Muscle layer of colon (tissue), 2 donors: ENCODE measurements around the gene PTBP1.

Source experiments
- H3K27ac ChIP-seq: one replicate; pipeline ENCODE4 v1.7.0; 2013; ENCODE audit warnings: low read depth, mild to moderate bottlenecking, low read length, moderate library complexity
- H3K27me3 ChIP-seq, 2 donors: one replicate each; pipeline ENCODE4 v1.7.0; 2013; ENCODE audit warnings: low read length in 2 of 2, mild to moderate bottlenecking in 2 of 2; ENCODE audit not compliant: insufficient read depth in 2 of 2, control insufficient read depth in 1 of 2
- H3K36me3 ChIP-seq: one replicate; pipeline ENCODE4 v1.7.0; 2013; ENCODE audit warnings: mild to moderate bottlenecking, low read length; ENCODE audit not compliant: insufficient read depth
- H3K4me1 ChIP-seq: one replicate; pipeline ENCODE4 v1.7.0; 2013; ENCODE audit warnings: mild to moderate bottlenecking, low read length; ENCODE audit not compliant: insufficient read depth
- H3K4me3 ChIP-seq, 2 donors: one replicate each; pipeline ENCODE4 v1.7.0; 2013; ENCODE audit warnings: low read length in 2 of 2, low read depth in 1 of 2, mild to moderate bottlenecking in 1 of 2, moderate library complexity in 1 of 2
- H3K9ac ChIP-seq: one replicate; pipeline ENCODE4 v1.7.0; 2013; ENCODE audit warnings: low read length
- H3K9me3 ChIP-seq: one replicate; pipeline ENCODE4 v1.7.0; 2013; ENCODE audit warnings: mild to moderate bottlenecking, low read length
- donor health status: abdominal sarcoma.
- donor health status: Adenocarcinoma of cecum.

Gene PTBP1

DNA sequence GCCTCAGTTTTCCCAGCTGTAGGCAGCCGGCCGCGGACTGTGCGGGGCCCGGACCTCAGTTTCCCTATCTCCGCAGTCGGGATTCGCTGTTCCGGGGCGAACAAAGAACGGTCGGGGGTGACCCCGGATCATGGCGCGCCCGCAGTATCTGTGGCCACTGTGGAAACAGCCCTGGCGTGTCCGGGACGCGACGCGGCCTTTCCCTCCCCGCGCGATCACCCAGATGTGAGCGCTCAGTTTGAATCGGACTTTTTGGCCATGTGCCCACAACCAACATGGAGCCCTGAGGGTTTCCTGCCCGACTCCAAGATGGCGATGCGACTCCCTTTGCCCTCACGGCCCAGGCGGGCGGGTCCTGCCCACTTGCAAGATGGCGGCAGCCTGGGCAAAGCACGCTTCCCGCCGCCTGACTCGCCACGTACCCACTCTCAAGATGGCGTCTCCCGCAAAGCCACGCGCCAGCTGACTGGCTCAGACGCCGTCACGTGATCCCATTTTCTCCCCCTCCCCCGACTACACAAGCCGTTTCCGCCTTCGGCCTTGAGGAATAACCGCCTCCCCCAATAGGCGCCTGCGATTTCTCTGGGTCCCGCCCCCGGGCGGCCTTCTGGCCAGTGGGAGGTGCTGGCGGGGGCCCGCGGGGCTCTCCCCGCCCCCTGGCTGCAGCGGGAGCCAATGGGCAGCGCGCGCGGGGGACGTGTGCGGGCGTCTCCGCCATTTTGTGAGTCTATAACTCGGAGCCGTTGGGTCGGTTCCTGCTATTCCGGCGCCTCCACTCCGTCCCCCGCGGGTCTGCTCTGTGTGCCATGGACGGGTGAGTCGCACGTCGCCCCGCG, at the start of gene PTBP1:
TSS of gene PTBP1 (plus strand) at position 761 of the 836 bp plus-strand sequence. CDS start at position 807, 46 bp downstream.
- Histone ChIP-seq H3K4me1 (peaks cover 44% of the 10 kb centered on the region), H3K9ac (peak within 1 kb of the TSS; percentile 39), H3K36me3 (peaks cover 11% of the 10 kb centered on the region)

DNA sequence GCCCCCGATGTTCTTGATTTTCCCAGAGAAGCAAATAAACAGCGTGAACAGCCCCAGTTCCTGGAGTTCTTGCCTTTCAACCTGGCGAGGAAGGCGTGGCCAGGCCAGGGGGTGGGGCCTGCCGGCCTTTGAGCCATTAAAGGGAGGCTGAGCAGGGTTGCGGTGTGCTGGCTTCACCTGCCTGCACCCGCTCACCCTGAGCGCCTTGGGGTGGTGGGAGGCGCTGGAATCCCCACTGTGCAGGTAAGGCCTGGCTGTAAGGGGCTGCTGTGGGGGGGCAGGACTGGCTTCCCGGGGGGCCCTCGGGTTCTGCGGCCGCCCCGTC, 49.0 kb upstream of the PTBP1 start:
- Histone ChIP-seq H3K9ac (no peak overlapping the region), H3K4me3 (no peak overlapping the region)

More for the DNA sequence above, at the start of gene PTBP1:
- H3K27ac ChIP-seq: peak within 1 kb of the TSS; percentile 82
- H3K4me3 ChIP-seq: peak within 1 kb of the TSS; percentile 72 to 79
- H3K9me3 ChIP-seq: no peaks in the 10 kb centered on the region
- no peaks in the 10 kb centered on the region for H3K27me3 ChIP-seq

DNA sequence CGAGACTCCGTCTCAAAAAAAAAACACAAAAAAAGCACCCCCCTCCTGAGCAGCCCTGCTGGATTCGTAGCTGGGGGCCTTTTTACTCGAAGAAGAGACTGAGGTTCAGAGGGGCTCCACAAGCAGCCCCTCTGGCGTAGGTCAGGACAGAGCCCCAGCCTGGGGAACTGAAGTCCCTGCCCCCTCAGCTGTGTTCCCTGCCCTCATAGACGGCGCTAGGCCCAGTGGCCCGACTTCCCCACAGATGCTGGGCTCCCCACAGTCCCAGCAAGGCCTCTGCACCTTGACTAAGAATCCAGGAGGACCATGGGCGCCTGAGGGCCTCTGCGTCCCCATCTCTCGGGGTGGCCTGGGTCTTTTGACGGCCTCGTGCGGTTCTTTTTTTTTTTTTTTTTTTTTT, 47.4 kb upstream of the PTBP1 start:
- Histone ChIP-seq H3K4me3 (no peak overlapping the region), H3K9ac (no peak overlapping the region), H3K4me1 (no peaks in the 10 kb centered on the region), H3K27ac (no peak overlapping the region), H3K36me3 (no peaks in the 10 kb centered on the region), H3K27me3 (peaks cover 0 to 14% of the 10 kb centered on the region in 2 donors), H3K9me3 (no peaks in the 10 kb centered on the region)

More for the DNA sequence above, 49.0 kb upstream of the PTBP1 start:
- H3K27me3 ChIP-seq: peaks cover 0 to 14% of the 10 kb centered on the region in 2 donors
- H3K4me1 ChIP-seq: no peaks in the 10 kb centered on the region
- no peaks in the 10 kb centered on the region for H3K9me3 ChIP-seq
- no peak overlapping the region for H3K27ac ChIP-seq
- no peaks in the 10 kb centered on the region for H3K36me3 ChIP-seq

DNA sequence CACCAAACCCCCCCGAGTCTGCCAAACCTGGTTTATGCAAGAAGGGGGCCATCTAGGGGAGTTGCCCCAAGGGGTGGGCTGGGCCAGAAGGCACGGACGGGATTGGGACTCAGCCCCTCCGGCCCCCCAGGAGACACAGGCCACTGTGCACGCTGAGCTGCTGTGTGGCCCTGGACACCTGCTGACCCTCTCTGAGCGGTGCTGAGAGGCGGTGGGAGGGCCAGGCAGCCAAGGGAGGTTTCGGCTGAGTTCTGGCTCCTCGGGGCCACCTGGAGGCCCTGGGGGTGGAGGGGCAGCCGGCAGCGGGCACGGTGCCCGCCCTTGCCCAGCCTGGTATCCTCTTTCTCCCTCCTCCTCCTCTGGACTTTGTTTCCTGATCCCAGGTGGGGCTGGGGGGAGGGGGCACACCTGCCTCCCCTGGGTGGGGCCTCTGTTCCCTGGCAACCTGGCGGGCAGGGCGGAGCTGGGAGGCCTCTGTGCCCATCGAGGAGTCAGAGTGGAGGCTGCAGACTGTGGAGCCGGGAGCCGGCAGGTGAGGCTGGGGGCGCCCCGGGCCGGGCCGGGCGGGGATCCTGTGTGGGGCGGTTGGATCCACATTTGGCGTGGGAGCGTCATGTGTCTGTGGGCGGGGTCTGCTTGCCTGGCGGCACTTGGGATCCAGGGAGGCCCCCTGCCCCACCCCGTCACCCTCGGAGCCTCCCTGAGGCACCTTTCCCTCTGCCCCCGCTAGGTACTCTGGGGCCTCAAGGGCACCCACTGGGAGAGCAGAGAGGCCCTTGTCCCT, 46.4 kb upstream of the PTBP1 start, which contains the start of gene MISP:
TSS of gene MISP (plus strand) at position 473 of the 784 bp plus-strand sequence. CDS start 5,835 bp downstream, outside the sequence.
- Histone ChIP-seq H3K9ac (no peak within 1 kb of the TSS), H3K4me3 (no peak within 1 kb of the TSS), H3K27ac (no peak within 1 kb of the TSS), H3K9me3 (no peaks in the 10 kb centered on the region), H3K4me1 (no peaks in the 10 kb centered on the region), H3K36me3 (no peaks in the 10 kb centered on the region), H3K27me3 (peaks cover 0 to 14% of the 10 kb centered on the region in 2 donors)

DNA sequence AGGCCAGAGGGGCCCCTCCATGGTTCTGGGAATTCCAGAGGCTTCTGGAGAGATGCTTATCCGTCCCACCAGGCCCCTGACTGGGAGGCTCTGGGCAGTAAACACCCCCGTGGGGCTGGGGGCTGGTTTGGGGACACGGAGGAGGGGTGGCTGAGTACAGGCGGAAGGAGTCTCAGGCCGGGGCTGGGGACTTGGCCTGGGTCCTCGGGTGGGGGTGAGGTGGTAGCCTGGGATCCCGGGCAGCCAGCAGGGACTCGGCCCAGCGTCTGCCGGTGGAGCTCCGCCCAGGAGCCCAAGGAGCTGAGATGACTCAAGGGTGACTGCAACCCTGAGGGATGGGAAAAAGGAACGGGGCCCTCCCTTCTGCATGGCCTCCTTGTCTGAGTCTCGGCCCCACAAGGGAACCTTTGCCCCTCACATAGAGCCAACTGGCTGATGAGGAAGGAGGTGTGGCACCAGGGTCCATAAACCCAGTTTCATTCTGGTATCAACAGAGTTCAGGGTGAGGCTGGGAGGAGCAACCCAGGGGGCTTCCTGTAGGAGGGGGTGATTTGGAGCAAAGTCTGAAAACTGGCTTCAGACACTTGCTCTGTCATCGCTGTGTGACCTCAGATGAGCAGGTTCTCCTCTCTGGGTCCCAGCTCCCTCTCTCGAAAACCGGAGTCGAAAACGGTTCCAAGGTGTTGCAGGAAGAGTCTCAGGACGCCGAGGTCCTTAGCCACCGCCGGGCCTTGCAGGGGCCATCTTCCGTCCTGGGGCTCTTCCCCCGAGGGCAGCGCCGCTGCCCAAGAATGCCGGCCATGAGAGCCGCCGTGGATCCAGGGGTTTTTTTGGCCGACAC, 45.5 kb upstream of the PTBP1 start:
- Histone ChIP-seq H3K4me3 (no peak overlapping the region), H3K9me3 (no peaks in the 10 kb centered on the region), H3K27ac (no peak overlapping the region), H3K9ac (no peak overlapping the region), H3K4me1 (no peaks in the 10 kb centered on the region), H3K36me3 (no peaks in the 10 kb centered on the region), H3K27me3 (peaks cover 0 to 14% of the 10 kb centered on the region in 2 donors)

DNA sequence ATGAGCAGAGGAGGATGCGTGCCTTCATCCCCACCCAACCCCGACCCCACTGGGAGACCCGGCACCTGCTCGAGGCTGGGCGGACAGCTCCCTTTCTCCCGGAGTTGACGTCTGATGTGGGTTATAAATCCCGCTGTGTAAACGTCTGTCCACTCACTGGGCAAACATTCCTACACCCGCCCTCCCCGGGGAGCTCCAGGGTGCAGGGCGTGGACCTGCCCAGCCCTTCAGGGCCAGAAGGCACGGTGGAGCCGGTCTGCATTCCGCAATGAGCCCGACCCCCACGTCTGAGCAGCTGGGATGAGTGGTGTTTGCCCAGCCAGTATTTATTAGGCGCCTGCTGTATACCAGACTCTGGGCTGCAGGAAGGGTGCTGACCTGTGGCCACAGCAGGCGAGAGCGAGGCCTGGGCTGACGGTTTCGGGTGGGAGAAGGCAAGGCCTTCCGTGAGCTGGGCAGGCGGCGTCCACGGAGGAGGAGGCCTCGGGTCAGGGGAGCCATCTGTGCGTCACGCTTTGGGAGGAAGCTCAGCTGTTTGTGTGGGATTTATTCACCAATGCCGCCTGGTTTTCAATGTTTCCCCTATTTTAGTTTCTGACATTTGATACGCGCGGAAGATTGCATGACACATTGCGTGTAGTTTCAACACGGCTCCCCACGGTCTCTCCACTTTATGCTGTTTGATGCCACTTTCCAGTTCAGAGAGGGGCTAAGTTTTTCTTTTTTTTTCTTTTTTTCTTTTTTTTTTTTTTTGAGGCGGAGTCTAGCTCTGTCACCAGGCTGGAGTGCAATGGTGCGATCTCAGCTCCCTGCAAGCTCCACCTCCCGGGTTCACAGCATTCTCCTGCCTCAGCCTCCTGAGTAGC, 44.4 kb upstream of the PTBP1 start:
- no peaks in the 10 kb centered on the region for H3K4me1 ChIP-seq
- H3K9ac ChIP-seq: no peak overlapping the region
- no peak overlapping the region for H3K4me3 ChIP-seq
- H3K27me3 ChIP-seq: peaks cover 0 to 14% of the 10 kb centered on the region in 2 donors
- H3K36me3 ChIP-seq: no peaks in the 10 kb centered on the region
- H3K9me3 ChIP-seq: no peaks in the 10 kb centered on the region
- no peak overlapping the region for H3K27ac ChIP-seq

DNA sequence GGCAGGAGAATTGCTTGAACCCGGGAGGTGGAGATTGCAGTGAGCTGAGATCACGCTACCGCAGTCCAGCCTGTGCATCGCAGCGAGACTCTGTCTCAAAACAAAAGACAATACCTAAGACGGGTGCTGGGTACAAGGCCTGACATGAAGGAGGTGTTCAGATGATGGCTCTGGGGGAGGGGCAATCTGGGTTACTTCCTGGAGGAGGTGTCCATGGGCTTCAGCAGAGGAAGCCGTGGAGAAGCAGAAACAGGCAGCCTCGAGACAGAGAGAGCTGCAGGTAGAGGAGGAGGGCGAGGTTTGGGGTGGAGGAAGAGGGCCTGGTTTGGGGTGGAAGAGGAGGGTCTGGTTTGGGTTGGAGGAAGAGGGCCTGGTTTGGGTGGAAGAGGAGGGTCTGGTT, 42.7 kb upstream of the PTBP1 start:
- H3K4me1 ChIP-seq: no peaks in the 10 kb centered on the region
- peaks cover 4% of the 10 kb centered on the region for H3K9me3 ChIP-seq
- H3K4me3 ChIP-seq: no peak overlapping the region
- H3K36me3 ChIP-seq: no peaks in the 10 kb centered on the region
- no peak overlapping the region for H3K9ac ChIP-seq
- no peak overlapping the region for H3K27ac ChIP-seq
- peaks cover 0 to 14% of the 10 kb centered on the region in 2 donors for H3K27me3 ChIP-seq

DNA sequence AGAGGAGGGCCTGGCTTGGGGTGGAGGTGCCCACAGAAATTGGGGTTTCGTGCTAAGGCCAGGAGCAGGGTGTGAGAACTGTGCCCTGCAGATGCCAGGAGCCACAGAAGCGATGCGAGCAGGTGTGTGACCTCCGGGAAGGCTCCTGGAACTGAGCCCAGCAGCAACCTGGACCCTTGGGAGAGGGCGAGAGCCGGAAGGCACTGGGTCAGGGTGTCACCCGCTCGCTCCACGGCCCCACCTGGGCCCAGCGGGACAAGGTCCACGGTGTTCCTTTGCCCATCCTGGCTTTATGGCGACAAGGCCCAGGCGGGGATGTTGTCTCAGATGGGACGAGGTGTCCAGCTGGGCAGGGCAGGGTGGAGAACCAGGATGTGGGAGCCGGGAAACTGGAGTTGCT, 42.2 kb upstream of the PTBP1 start:
- Histone ChIP-seq H3K4me3 (no peak overlapping the region), H3K9ac (no peak overlapping the region), H3K36me3 (no peaks in the 10 kb centered on the region), H3K27me3 (peaks cover 0 to 14% of the 10 kb centered on the region in 2 donors), H3K27ac (no peak overlapping the region), H3K9me3 (peaks cover 4% of the 10 kb centered on the region), H3K4me1 (no peaks in the 10 kb centered on the region)

DNA sequence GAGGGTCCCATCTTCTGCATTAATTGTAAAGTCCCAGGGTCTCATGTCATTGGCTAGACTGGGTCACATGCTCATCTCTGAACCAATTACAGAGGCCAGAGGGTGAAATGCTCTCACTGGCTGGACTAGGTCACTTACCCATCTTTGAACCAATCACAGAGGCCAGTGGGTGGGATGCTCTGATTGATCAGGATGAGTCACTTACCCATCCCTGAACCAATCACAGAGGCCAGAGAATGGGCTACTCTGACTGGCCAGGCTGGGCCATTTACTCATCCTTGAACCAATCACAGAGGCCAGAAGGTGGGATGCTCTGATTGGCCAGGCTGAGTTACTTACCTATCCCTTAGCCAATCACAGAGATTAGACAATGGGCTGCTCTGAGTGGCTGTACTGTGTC, 41.0 kb upstream of the PTBP1 start:
- peaks cover 4% of the 10 kb centered on the region for H3K9me3 ChIP-seq
- no peak overlapping the region for H3K4me3 ChIP-seq
- no peak overlapping the region for H3K9ac ChIP-seq
- H3K4me1 ChIP-seq: no peaks in the 10 kb centered on the region
- H3K27me3 ChIP-seq: peaks cover 0 to 6% of the 10 kb centered on the region in 2 donors
- H3K27ac ChIP-seq: no peak overlapping the region
- no peaks in the 10 kb centered on the region for H3K36me3 ChIP-seq

DNA sequence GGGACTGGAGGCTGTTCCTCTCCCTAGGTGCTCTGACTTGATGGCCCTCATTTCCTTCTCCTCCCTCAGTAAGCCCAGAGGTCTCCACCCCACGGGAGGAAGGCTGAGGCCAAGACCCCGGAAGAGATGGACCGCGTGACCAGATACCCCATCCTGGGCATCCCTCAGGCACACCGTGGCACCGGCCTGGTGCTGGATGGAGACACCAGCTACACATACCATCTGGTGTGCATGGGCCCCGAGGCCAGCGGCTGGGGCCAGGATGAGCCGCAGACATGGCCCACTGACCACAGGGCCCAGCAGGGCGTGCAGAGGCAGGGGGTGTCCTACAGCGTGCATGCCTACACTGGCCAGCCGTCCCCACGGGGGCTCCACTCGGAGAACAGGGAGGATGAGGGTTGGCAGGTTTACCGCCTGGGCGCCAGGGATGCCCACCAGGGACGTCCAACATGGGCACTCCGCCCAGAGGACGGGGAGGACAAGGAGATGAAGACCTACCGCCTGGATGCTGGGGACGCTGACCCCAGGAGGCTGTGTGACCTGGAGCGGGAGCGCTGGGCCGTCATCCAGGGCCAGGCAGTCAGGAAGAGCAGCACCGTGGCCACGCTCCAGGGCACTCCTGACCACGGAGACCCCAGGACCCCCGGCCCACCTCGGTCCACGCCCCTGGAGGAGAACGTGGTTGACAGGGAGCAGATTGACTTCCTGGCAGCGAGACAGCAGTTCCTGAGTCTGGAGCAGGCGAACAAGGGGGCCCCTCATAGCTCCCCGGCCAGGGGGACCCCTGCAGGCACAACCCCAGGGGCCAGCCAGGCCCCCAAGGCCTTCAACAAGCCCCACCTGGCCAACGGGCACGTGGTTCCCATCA, 40.2 kb upstream of the PTBP1 start:
- H3K9ac ChIP-seq: no peak overlapping the region
- no peaks in the 10 kb centered on the region for H3K4me1 ChIP-seq
- H3K27me3 ChIP-seq: no peaks in the 10 kb centered on the region
- H3K9me3 ChIP-seq: peaks cover 4% of the 10 kb centered on the region
- no peaks in the 10 kb centered on the region for H3K36me3 ChIP-seq
- H3K4me3 ChIP-seq: no peak overlapping the region
- H3K27ac ChIP-seq: no peak overlapping the region
